T-cell (primary cell): Measurements from ENCODE around the gene UGT1A7. TPM values are rescaled to one million over a fixed set of nuclear protein-coding genes. Genes with fewer than 3 reads are reported as not detected.

Experiments used
- ATAC-seq, 4 experiments: fragments of 200-7000 bp in 3 of 4; fragments of 150-1000 bp in 1 of 4; cut with Tn5 transposase; replicated peaks in 1 of 4; 1 replicate in 3 of 4; 2 replicates in 1 of 4; pipeline ENCODE4 v1.10.0; 2021; ENCODE audit warnings: moderate library complexity in 3 of 4, mild to moderate bottlenecking in 2 of 4, moderate number of reproducible peaks in 1 of 4
- CTCF ChIA-PET, 2 donors: fragments of 300-600 bp; sonication (Branson Sonifier 250); formaldehyde crosslinking; loops; one replicate each; lab custom pipeline; 2022; ENCODE audit warnings: antibody characterized with exemption in 2 of 2; lab: Charles Lee
- POLR2A ChIA-PET, 2 donors: fragments of 300-600 bp; sonication (Branson Sonifier 250); formaldehyde crosslinking; loops; one replicate each; lab custom pipeline; 2022; ENCODE audit warnings: antibody characterized with exemption in 2 of 2; lab: Charles Lee
- DNase-seq, 35 experiments: peaks; one replicate each; pipeline versions ENCODE4 v3.0.0 to v3.0.0-alpha.2; 2013 to 2023
- H3K27ac ChIP-seq: one replicate; pipeline ENCODE4 v1.5.1; 2013; ENCODE audit warnings: low read length
- H3K27me3 ChIP-seq, 2 experiments: replicated peaks in 1 of 2; 1 replicate in 1 of 2; 2 replicates in 1 of 2; pipeline versions ENCODE4 v1.6.1 to v1.7.0; 2013; ENCODE audit warnings: low read length in 1 of 2, mixed read lengths in 1 of 2; ENCODE audit not compliant: control insufficient read depth in 2 of 2, insufficient read depth in 2 of 2; ENCODE audit errors: extremely low read depth in 1 of 2
- H3K36me3 ChIP-seq, 2 donors: 1 replicate in 1 of 2; 2 replicates in 1 of 2; pipeline versions ENCODE4 v1.6.1 to v1.7.0; 2013; ENCODE audit warnings: low read length in 1 of 2; ENCODE audit not compliant: control insufficient read depth in 2 of 2, insufficient read depth in 1 of 2; ENCODE audit errors: extremely low read depth in 1 of 2
- H3K4me1 ChIP-seq, 2 experiments: 1 replicate in 1 of 2; 2 replicates in 1 of 2; pipeline versions ENCODE4 v1.6.1 to v1.7.0; 2013; ENCODE audit warnings: low read length in 2 of 2, mixed read lengths in 1 of 2; ENCODE audit not compliant: insufficient read depth in 2 of 2, control insufficient read depth in 1 of 2; ENCODE audit errors: extremely low read depth in 1 of 2
- H3K4me3 ChIP-seq, 2 donors: 1 replicate in 1 of 2; 2 replicates in 1 of 2; pipeline versions ENCODE4 v1.5.1 to v1.7.0; 2013; ENCODE audit warnings: mild to moderate bottlenecking in 2 of 2, low read length in 1 of 2, moderate library complexity in 1 of 2; ENCODE audit not compliant: control insufficient read depth in 1 of 2; ENCODE audit errors: extremely low read depth in 1 of 2
- H3K9me3 ChIP-seq: 2 replicates; pipeline ENCODE4 v1.7.0; 2013
- H3K27ac Mint-ChIP-seq, 2 donors: one replicate each; pipeline ENCODE4 v1.8.0; 2020 to 2021; ENCODE audit warnings: mild to moderate bottlenecking in 2 of 2, mixed read lengths in 2 of 2
- H3K27me3 Mint-ChIP-seq, 2 donors: one replicate each; pipeline ENCODE4 v1.8.0; 2021 to 2022; ENCODE audit warnings: mixed read lengths in 2 of 2
- H3K36me3 Mint-ChIP-seq: one replicate; pipeline ENCODE4 v1.8.0; 2021; ENCODE audit warnings: mixed read lengths
- H3K4me1 Mint-ChIP-seq, 3 donors: one replicate each; pipeline ENCODE4 v1.8.0; 2020 to 2022; ENCODE audit warnings: mixed read lengths in 3 of 3, mild to moderate bottlenecking in 1 of 3
- H3K4me3 Mint-ChIP-seq, 3 donors: one replicate each; pipeline ENCODE4 v1.8.0; 2020 to 2022; ENCODE audit warnings: mild to moderate bottlenecking in 3 of 3, mixed read lengths in 3 of 3, moderate library complexity in 3 of 3
- H3K9me3 Mint-ChIP-seq, 3 donors: one replicate each; pipeline ENCODE4 v1.8.0; 2020 to 2022; ENCODE audit warnings: mixed read lengths in 3 of 3
- WGBS: methylation state at CpG from one replicate; pipeline ENCODE4 v1.1.5; 2013; ENCODE audit warnings: missing lambda C conversion rate; ENCODE audit not compliant: insufficient coverage; 5-methylcytosine and 5-hydroxymethylcytosine counted together
- total RNA-seq, 35 experiments: library from RNA in 6 of 35; stranded (reverse) in 6 of 35; fragments of 120-200 nt in 1 of 35; gene quantifications; one replicate each; pipeline versions ENCODE4 v1.2.1 to v1.2.4 and lab custom pipeline; 2013 to 2026

The UGT1A7 gene
- total RNA-seq, 5 donors from 2014 or later (not counting 1 experiment from before 2014, with no cell fraction given) = 0.10 TPM; not detected in 4

DNA sequence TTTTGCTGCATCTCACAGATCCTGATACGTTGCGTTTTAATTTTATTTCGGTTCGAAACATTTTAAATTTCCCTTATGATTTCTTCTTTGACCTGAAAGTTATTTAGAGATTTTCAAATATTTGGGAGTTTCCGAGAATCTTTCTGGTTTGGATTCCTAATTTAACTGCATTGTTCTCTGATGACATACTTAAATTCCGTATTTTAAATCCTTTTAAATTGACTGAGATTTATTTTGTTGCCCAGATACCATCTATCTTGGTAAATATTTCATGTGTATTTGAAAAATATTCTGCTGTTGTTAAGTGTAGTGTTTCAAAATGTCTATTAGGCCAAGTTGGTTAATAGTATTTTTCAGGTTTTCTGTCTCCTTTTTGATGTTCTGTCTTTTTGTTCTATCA is 134.2 kb downstream of the UGT1A7 start:
- Histone ChIP-seq H3K9me3 (no peaks in the 10 kb centered on the region), H3K27me3 (peaks cover 0 to 48% of the 10 kb centered on the region in 2 experiments), H3K4me3 (no peak overlapping the region), H3K36me3 (no peaks in the 10 kb centered on the region), H3K4me1 (no peaks in the 10 kb centered on the region), H3K27ac (no peak overlapping the region)
- Mint-ChIP-seq H3K4me1 (peaks cover 0 to 5% (median 0%) of the 10 kb centered on the region in 3 donors), H3K4me3 (no peak overlapping the region), H3K27ac (no peak overlapping the region), H3K36me3 (no peaks in the 10 kb centered on the region), H3K9me3 (no peaks in the 10 kb centered on the region), H3K27me3 (peaks cover 14 to 39% of the 10 kb centered on the region in 2 donors)
- no CpG with 5 or more reads among the region's 6 CpGs for WGBS
- ChIA-PET POLR2A (no interaction called here), CTCF (no interaction called here)
- DNase-seq = no peak
- ATAC-seq = no peak

DNA sequence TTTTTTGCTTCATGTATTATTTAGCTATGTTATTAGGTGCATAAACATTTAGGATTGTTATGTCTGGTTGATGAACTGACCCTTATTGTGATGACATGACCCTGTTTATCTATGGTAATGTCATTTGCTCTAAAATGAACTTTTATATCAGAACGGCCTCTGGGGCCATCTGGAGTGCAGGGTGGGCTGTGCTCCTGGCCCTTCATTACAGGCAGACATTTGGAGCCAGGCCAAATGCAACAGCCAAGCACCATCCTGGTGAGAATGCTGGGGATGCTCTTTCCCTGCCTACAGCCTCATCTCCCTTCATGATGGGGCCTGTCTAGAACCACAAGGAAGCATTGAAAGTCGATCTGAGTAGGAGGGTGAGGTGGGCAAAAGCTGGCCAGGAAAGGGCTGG is 134.6 kb downstream of the UGT1A7 start:
- ChIA-PET CTCF (no interaction called here), POLR2A (no interaction called here)
- Histone ChIP-seq H3K4me3 (no peak overlapping the region), H3K36me3 (no peaks in the 10 kb centered on the region), H3K27me3 (peaks cover 0 to 47% of the 10 kb centered on the region in 2 experiments), H3K27ac (no peak overlapping the region), H3K9me3 (no peaks in the 10 kb centered on the region), H3K4me1 (no peaks in the 10 kb centered on the region)
- Mint-ChIP-seq H3K27me3 (peaks cover 14 to 38% of the 10 kb centered on the region in 2 donors), H3K36me3 (no peaks in the 10 kb centered on the region), H3K9me3 (no peaks in the 10 kb centered on the region), H3K4me1 (peaks cover 0 to 5% (median 0%) of the 10 kb centered on the region in 3 donors), H3K4me3 (no peak overlapping the region), H3K27ac (no peak overlapping the region)
- ATAC-seq (no peak), DNase-seq (peak in 1 of 35 experiments; percentile 5)
- WGBS = no CpG with 5 or more reads among the region's 2 CpGs

DNA sequence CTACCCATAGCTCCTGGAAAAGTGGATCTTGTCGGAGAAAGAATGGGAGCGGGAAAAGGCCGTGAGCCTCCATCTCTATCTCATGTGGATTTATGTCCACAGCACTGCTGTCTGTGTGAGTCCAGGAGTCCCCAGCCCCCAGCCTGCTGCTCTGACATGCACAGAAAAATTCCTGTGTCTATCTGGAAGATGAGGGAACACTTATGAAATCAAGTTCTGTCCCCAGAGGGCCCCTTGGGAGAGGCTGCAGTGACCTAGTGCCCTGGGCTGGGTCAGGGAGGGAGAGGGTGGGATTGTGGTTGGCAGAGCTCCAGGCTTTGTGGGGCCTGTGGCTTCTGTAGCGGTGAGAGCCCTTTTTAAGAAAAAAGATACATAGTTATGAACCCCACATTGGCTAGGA is 135.1 kb downstream of the UGT1A7 start:
- POLR2A ChIA-PET = no interaction called here
- Histone ChIP-seq H3K27ac (no peak overlapping the region), H3K4me1 (no peaks in the 10 kb centered on the region), H3K9me3 (no peaks in the 10 kb centered on the region), H3K27me3 (peaks cover 0 to 45% of the 10 kb centered on the region in 2 experiments), H3K36me3 (no peaks in the 10 kb centered on the region), H3K4me3 (no peak overlapping the region)
- Mint-ChIP-seq H3K9me3 (no peaks in the 10 kb centered on the region), H3K4me3 (no peak overlapping the region), H3K27me3 (peaks cover 14 to 37% of the 10 kb centered on the region in 2 donors), H3K27ac (no peak overlapping the region), H3K4me1 (peaks cover 0 to 5% (median 0%) of the 10 kb centered on the region in 3 donors), H3K36me3 (no peaks in the 10 kb centered on the region)
- CTCF ChIA-PET = no interaction called here
- 100% methylated on average over 2 of the region's 4 CpGs for WGBS
- DNase-seq (no peak), ATAC-seq (no peak)

DNA sequence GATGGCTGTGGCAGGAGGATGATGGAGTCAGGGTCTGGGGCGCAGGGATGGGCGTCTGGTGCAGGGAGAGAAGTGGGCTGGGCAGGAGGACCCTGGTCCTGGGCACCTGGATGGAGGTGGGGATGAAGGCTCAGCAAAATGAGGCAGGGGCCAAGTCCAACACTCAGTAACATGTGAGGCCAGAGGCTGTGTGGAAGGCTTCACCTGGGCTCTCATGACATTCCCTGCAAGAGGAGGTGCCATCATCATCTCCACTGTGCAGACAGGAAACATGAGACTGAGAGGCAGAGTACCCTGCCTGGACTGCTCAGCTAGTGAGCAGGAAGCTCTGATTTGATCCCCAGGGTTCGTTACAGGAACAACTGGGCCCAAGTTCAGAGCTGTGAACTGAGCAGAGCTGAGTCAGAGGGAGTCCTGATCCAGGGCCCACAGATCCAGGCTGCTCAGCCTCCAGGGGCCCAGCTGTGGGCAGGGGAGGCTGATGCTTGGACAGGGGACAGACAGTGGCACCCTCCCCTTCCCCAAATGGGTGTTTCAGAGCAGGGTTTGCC is 135.7 kb downstream of the UGT1A7 start:
- peaks cover 0 to 52% of the 10 kb centered on the region in 2 experiments for H3K27me3 ChIP-seq
- Mint-ChIP-seq H3K4me3 (no peak overlapping the region), H3K9me3 (no peaks in the 10 kb centered on the region), H3K27ac (no peak overlapping the region), H3K27me3 (peaks cover 14 to 33% of the 10 kb centered on the region in 2 donors), H3K4me1 (peaks cover 0 to 5% (median 0%) of the 10 kb centered on the region in 3 donors), H3K36me3 (no peaks in the 10 kb centered on the region)
- CTCF ChIA-PET = no interaction called here
- H3K4me1 ChIP-seq = no peaks in the 10 kb centered on the region
- H3K4me3 ChIP-seq = no peak overlapping the region
- WGBS = 65% methylated on average over 3 of the region's 3 CpGs
- H3K36me3 ChIP-seq = no peaks in the 10 kb centered on the region
- ATAC-seq (no peak), DNase-seq (peak in 1 of 35 experiments; percentile 22)
- POLR2A ChIA-PET = no interaction called here
- H3K9me3 ChIP-seq = no peaks in the 10 kb centered on the region
- no peak overlapping the region for H3K27ac ChIP-seq

DNA sequence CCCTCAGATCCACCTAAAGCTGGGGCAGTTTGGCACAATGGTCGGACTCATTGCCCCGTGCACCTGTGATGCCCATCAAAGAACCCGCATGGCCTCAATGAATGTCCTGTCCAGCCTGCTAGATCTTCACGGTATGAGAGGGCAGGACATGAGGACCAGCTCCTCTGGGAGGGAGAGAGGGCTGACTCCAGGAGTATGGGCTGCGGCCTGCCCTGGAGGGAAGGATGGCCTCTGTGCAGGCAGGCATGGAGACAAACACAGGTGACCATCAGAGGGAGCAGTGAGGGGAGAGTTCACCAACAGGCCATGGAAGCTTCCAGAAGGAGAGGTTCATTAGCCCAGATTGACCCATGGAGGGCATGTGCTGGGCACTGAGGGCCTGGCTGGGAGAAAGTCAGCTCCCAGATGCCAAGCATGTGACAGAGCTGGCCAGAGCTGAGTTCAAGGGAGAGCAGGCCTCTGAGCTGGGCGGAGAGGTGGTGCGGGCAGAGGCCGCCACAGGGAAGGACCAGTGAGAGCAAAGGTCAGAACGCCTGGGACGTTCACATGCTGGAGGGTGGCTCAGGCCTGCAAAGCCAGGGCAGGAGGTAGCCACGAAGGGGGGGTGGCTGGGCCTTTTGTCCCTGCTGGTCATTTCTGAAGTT is 136.4 kb downstream of the UGT1A7 start:
- no peak for ATAC-seq
- 90% methylated on average over 10 of the region's 11 CpGs for WGBS
- no peak overlapping the region for H3K27ac ChIP-seq
- no peaks in the 10 kb centered on the region for H3K4me1 ChIP-seq
- Mint-ChIP-seq H3K4me3 (no peak overlapping the region), H3K9me3 (no peaks in the 10 kb centered on the region), H3K27me3 (peaks cover 14 to 33% of the 10 kb centered on the region in 2 donors), H3K36me3 (no peaks in the 10 kb centered on the region), H3K4me1 (peaks cover 0 to 5% (median 0%) of the 10 kb centered on the region in 3 donors), H3K27ac (no peak overlapping the region)
- H3K9me3 ChIP-seq = no peaks in the 10 kb centered on the region
- no peak overlapping the region for H3K4me3 ChIP-seq
- H3K36me3 ChIP-seq = no peaks in the 10 kb centered on the region
- POLR2A ChIA-PET = no interaction called here
- H3K27me3 ChIP-seq = peaks cover 0 to 55% of the 10 kb centered on the region in 2 experiments
- CTCF ChIA-PET = no interaction called here
- DNase-seq = peak in 2 of 35 experiments; percentile 9 to 19

DNA sequence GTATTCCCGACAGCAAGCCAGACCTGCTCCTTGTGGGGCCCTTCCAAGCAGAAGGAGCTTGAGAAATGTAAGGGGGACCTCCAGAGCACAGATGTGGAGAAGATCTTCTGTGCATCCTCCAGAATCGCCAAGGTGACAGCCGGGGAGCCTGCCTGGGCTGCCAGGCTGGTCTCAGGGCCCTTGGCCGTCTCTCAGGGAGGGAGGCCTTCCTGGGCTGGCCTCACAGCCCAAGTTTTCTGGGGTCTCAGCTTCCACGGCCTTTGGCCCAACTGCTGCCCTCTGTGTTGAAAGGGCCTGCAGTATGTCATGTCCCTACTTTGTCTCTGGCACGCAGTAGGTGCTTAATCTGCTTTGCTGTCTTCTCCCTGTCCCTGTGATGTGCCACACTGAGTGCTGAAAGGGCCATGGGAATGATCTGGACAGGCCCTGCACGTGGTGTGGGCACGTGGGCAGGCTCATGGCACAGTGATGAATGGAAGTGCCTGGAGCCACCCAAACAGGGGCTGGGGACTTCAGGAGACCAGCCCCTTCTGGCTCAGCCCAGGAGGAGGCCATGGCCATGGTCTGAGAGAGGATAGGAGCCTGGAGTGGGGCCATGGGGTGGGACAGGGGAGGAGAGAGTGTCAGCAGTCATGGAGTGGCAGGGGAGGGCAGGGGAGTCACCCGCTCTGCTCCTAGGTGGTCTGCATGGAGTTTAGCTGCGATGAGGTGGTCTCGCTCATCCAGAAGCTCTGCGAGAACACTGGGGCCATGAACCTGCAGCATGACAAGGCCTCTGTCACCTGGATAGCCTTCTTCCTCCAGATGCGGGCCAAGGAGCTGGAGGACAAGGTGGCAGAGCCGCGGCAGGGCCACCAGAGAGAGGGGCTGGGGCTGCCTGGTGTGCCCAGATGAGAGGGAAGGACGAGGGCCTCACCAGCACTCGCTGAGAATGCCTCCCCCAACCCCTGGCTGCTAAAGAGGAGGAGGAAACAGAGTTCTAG is 137.2 kb downstream of the UGT1A7 start:
- H3K9me3 ChIP-seq = no peaks in the 10 kb centered on the region
- ChIA-PET POLR2A (no interaction called here), CTCF (no interaction called here)
- H3K9me3 Mint-ChIP-seq = no peaks in the 10 kb centered on the region
- H3K27me3 Mint-ChIP-seq = peaks cover 14 to 33% of the 10 kb centered on the region in 2 donors
- H3K4me3 Mint-ChIP-seq = no peak overlapping the region
- H3K36me3 Mint-ChIP-seq = no peaks in the 10 kb centered on the region
- peaks cover 0 to 5% (median 0%) of the 10 kb centered on the region in 3 donors for H3K4me1 Mint-ChIP-seq
- H3K27ac ChIP-seq = no peak overlapping the region
- H3K4me3 ChIP-seq = no peak overlapping the region
- H3K4me1 ChIP-seq = no peaks in the 10 kb centered on the region
- peaks cover 0 to 53% of the 10 kb centered on the region in 2 experiments for H3K27me3 ChIP-seq
- 57% methylated on average over 11 of the region's 17 CpGs for WGBS
- ATAC-seq = no peak
- H3K27ac Mint-ChIP-seq = no peak overlapping the region
- peak in 1 of 35 experiments; percentile 21 for DNase-seq
- H3K36me3 ChIP-seq = no peaks in the 10 kb centered on the region
